NT2/D1 (cell line): Measurements from ENCODE around the gene SFRP2.

Experiments used
- SUZ12 ChIP-seq: IDR thresholded peaks from 2 replicates; pipeline ENCODE4 v1.6.1; 2011; ENCODE audit not compliant: insufficient read length, insufficient read depth; ENCODE audit errors: extremely low read depth
- YY1 ChIP-seq: IDR thresholded peaks from 2 replicates; pipeline ENCODE4 v1.6.1; 2011; ENCODE audit not compliant: insufficient read length, insufficient read depth
- ZNF274 ChIP-seq: IDR thresholded peaks from 2 replicates; pipeline ENCODE4 v1.6.1; 2011; ENCODE audit warnings: mild to moderate bottlenecking, low read depth, low read length

- TF ChIP-seq YY1 (no peak), ZNF274 (no peak), SUZ12 (no peak)
These were observed 25.9 kb upstream of the SFRP2 start for GRCh38 chr4:153814789-153815188.
